ENCODE measurements around the gene UNC79.

UNC79 gene

DNA sequence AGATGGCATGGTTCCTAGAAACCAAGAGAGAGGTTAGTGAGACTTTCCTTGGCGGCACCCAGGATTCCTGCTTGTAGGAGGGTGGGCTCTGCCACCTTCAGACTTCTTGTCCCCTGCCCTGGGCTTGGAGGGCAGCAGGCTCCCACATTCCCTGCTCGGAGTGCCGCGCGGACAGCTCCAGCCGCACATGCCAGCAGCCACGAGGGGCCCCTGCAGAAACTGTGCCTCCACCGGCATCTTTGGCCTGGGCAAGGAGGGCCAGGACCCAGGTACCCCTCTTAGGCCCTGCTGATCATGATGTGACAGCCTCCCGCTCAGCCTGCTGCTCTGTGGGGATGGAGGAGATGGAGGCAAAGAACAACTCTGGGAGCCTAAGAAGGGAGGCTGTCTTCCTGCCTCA, 295.3 kb downstream of the UNC79 start:
- no peak overlapping the region for H3K9ac ChIP-seq (ENCODE audit: low read length in 2 of 2)
- H3K4me1 ChIP-seq (ENCODE audit: control insufficient read depth, insufficient read depth, low read length): peaks cover 4% of the 10 kb centered on the region
- no peaks in the 10 kb centered on the region for H3K9me3 ChIP-seq (ENCODE audit: control insufficient read depth in 2 of 2, low read length in 2 of 2)
- H3K36me3 ChIP-seq (ENCODE audit: control insufficient read depth in 2 of 2, insufficient read depth in 2 of 2, low read length in 2 of 2): peaks cover 26 to 30% of the 10 kb centered on the region in 2 donors
- H3K4me3 ChIP-seq (ENCODE audit: low read length in 2 of 2): no peak overlapping the region
- no peak overlapping the region for H3K27ac ChIP-seq (ENCODE audit: low read length)
- no peaks in the 10 kb centered on the region for H3K27me3 ChIP-seq (ENCODE audit: control insufficient read depth in 1 of 2, insufficient read depth in 2 of 2, low read length in 2 of 2)

DNA sequence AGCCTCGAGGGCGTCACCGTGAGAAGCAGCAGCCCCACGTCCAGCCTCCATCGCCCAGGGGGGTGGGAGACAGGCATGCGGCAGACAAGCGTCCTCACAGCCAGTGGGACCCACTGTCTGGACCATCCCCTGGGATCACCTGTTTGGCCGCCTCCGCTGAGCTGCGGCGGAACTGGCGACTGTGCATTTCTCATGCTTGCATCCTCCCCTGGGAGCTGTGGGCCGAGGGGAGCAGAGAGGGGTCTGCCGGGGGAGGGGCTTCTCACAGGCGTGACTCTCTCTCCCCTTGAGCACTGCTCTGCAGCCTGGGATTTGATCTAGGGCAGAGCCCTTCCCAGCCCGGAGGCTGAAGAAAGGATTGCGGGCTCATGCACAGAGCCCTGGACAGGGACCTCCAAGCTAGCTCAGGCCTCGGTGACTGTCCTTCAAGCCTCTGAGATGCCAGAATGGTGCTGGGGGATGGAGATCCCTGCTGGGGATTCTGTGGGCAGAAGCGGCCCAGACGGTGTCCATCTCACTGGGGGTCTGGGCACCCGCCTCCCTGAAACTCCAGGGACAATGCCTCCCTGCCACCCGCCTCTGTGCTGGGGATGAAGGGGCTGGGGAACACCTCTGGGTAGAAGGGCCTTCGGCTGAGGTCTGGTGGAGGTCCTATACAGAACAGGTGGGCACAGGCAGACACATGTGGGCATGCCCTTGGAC, 296.5 kb downstream of the UNC79 start:
- no peak overlapping the region for H3K9ac ChIP-seq (ENCODE audit: low read length in 2 of 2)
- no peak overlapping the region for H3K4me3 ChIP-seq (ENCODE audit: low read length in 2 of 2)
- peaks cover 7% of the 10 kb centered on the region for H3K4me1 ChIP-seq (ENCODE audit: control insufficient read depth, insufficient read depth, low read length)
- no peaks in the 10 kb centered on the region for H3K27me3 ChIP-seq (ENCODE audit: control insufficient read depth in 1 of 2, insufficient read depth in 2 of 2, low read length in 2 of 2)
- no peak overlapping the region for H3K27ac ChIP-seq (ENCODE audit: low read length)
- peaks cover 20 to 28% of the 10 kb centered on the region in 2 donors for H3K36me3 ChIP-seq (ENCODE audit: control insufficient read depth in 2 of 2, insufficient read depth in 2 of 2, low read length in 2 of 2)
- no peaks in the 10 kb centered on the region for H3K9me3 ChIP-seq (ENCODE audit: control insufficient read depth in 2 of 2, low read length in 2 of 2)

DNA sequence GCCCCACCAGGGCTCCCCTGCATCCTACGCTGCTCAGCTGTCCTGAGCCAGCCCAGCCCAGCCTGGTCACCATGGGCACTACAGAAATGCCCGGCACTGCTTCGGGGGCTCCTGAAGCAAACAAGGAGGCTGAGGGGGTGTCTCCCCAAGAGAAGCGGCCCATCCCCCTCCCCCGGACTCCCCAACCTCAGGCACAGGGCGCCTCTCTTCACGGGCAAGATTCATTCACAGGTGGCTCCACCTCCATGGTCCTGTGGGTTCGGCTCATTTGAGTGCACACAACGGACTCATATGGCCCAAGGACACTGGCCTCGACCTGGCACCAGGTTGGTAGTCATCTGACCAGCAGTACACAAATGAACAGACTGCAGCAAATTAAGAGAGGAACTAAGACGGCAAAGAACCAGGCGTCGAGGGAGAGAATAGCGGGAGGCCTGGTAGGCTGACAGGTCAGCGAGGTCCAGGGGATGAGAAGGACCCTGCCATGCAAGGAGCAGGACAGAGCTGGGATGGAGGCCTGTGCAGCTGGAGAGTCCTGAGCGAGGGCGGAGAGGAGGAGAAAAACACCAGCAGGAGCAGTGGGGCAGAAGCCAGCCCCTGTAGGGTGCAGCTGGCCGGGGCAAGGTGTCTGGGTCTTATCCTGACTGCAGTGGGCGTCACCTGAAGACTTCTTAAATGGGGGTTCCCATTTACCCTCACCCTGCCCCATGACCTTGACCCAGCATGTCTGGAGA, 297.3 kb downstream of the UNC79 start:
- Histone ChIP-seq H3K9ac (ENCODE audit: low read length in 2 of 2) (no peak overlapping the region), H3K36me3 (ENCODE audit: control insufficient read depth in 2 of 2, insufficient read depth in 2 of 2, low read length in 2 of 2) (peaks cover 15 to 27% of the 10 kb centered on the region in 2 donors), H3K4me1 (ENCODE audit: control insufficient read depth, insufficient read depth, low read length) (peaks cover 9% of the 10 kb centered on the region), H3K4me3 (ENCODE audit: low read length in 2 of 2) (no peak overlapping the region), H3K27ac (ENCODE audit: low read length) (no peak overlapping the region), H3K9me3 (ENCODE audit: control insufficient read depth in 2 of 2, low read length in 2 of 2) (no peaks in the 10 kb centered on the region), H3K27me3 (ENCODE audit: control insufficient read depth in 1 of 2, insufficient read depth in 2 of 2, low read length in 2 of 2) (no peaks in the 10 kb centered on the region)

DNA sequence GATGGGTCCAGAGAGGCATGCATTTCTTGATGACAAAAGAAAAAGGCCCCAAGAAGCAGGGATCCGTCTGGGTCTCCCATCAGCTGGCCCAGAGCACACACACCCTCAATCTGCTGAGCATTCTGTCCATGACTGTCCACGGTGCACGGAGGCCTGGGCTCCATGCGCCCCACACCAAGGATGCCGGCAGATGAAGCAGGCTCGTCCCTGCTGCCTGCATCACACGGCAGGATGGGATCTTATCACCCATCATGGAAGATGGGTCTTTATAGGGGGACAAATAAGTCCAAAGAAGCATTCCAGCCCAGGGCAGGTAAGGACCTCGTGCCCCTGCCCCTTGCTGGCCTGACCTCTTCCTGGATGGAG, 297.9 kb downstream of the UNC79 start:
- Histone ChIP-seq H3K36me3 (ENCODE audit: control insufficient read depth in 2 of 2, insufficient read depth in 2 of 2, low read length in 2 of 2) (peaks cover 12 to 27% of the 10 kb centered on the region in 2 donors), H3K9me3 (ENCODE audit: control insufficient read depth in 2 of 2, low read length in 2 of 2) (no peaks in the 10 kb centered on the region), H3K9ac (ENCODE audit: low read length in 2 of 2) (no peak overlapping the region), H3K4me1 (ENCODE audit: control insufficient read depth, insufficient read depth, low read length) (peaks cover 9% of the 10 kb centered on the region), H3K27ac (ENCODE audit: low read length) (no peak overlapping the region), H3K4me3 (ENCODE audit: low read length in 2 of 2) (no peak overlapping the region), H3K27me3 (ENCODE audit: control insufficient read depth in 1 of 2, insufficient read depth in 2 of 2, low read length in 2 of 2) (no peaks in the 10 kb centered on the region)

DNA sequence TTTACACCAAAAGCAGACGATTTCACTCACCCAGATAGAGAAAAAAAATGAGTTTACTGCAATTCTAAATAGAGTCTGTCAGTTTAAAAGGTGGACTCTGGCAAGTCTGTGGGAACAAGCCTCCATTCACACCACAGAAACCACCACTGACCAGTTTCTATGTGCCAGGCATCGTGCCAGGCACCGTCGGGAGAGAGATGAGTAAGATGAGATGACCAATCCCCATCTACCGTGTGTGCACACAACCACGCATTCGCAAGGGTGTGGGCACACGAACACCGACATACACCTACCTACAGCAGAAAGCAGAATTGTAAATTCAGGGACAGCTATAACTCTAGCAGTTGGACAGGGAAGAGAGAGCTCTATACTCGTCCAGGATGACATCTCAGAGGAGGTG, 299.3 kb downstream of the UNC79 start:
- H3K4me3 ChIP-seq (ENCODE audit: low read length in 2 of 2): no peak overlapping the region
- H3K4me1 ChIP-seq (ENCODE audit: control insufficient read depth, insufficient read depth, low read length): peaks cover 6% of the 10 kb centered on the region
- no peak overlapping the region for H3K27ac ChIP-seq (ENCODE audit: low read length)
- H3K9me3 ChIP-seq (ENCODE audit: control insufficient read depth in 2 of 2, low read length in 2 of 2): no peaks in the 10 kb centered on the region
- no peaks in the 10 kb centered on the region for H3K27me3 ChIP-seq (ENCODE audit: control insufficient read depth in 1 of 2, insufficient read depth in 2 of 2, low read length in 2 of 2)
- H3K36me3 ChIP-seq (ENCODE audit: control insufficient read depth in 2 of 2, insufficient read depth in 2 of 2, low read length in 2 of 2): peaks cover 10 to 27% of the 10 kb centered on the region in 2 donors
- H3K9ac ChIP-seq (ENCODE audit: low read length in 2 of 2): no peak overlapping the region

DNA sequence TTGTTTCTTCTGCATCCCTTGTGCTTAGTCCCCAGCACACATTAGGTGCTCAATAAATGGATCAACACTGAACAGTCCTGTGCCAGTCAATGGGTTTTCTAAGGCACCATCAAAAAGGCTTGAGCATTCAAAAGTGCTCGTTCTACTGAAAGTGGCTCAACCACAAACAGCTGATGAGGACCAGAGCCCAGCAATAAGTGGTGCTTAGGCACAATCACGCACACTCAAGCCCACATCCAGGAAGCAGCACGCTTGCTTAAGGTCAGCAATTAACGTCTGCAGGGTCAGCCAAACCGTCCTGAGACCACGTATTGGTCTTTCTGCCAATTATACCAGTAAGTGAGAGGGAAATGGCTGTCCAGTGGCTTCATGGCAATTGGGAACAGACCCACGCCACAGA, 301.0 kb downstream of the UNC79 start:
- Histone ChIP-seq H3K9ac (ENCODE audit: low read length in 2 of 2) (no peak overlapping the region), H3K27ac (ENCODE audit: low read length) (no peak overlapping the region)

DNA sequence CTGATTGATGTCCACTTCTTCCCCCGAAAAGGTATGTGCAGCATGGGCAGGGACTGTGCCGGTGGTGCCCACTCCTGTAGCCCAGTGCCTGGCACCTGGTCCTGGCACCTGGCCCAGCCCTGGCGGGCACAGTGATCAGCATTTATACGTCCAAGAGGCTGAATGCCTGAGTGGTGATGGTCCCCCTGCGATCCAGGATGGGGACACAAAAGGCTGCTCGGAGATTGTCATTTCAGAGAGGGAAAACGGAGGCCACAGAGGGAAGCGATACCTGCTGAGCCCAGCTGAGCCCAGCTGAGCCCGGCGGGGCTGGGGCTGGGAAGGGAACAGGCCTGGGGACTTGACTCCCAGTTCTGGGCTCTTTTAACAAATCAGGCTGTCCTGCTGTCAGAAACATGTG, 301.8 kb downstream of the UNC79 start:
- H3K4me1 ChIP-seq (ENCODE audit: control insufficient read depth, insufficient read depth, low read length): peaks cover 6% of the 10 kb centered on the region
- H3K4me3 ChIP-seq (ENCODE audit: low read length in 2 of 2): no peak overlapping the region
- H3K27ac ChIP-seq (ENCODE audit: low read length): no peak overlapping the region
- H3K36me3 ChIP-seq (ENCODE audit: control insufficient read depth in 2 of 2, insufficient read depth in 2 of 2, low read length in 2 of 2): peaks cover 14 to 30% of the 10 kb centered on the region in 2 donors
- no peaks in the 10 kb centered on the region for H3K9me3 ChIP-seq (ENCODE audit: control insufficient read depth in 2 of 2, low read length in 2 of 2)
- H3K27me3 ChIP-seq (ENCODE audit: control insufficient read depth in 1 of 2, insufficient read depth in 2 of 2, low read length in 2 of 2): no peaks in the 10 kb centered on the region
- no peak overlapping the region for H3K9ac ChIP-seq (ENCODE audit: low read length in 2 of 2)

More for the DNA sequence above, 301.0 kb downstream of the UNC79 start:
- Histone ChIP-seq H3K4me1 (ENCODE audit: control insufficient read depth, insufficient read depth, low read length) (peaks cover 6% of the 10 kb centered on the region), H3K4me3 (ENCODE audit: low read length in 2 of 2) (no peak overlapping the region), H3K9me3 (ENCODE audit: control insufficient read depth in 2 of 2, low read length in 2 of 2) (no peaks in the 10 kb centered on the region), H3K27me3 (ENCODE audit: control insufficient read depth in 1 of 2, insufficient read depth in 2 of 2, low read length in 2 of 2) (no peaks in the 10 kb centered on the region), H3K36me3 (ENCODE audit: control insufficient read depth in 2 of 2, insufficient read depth in 2 of 2, low read length in 2 of 2) (peaks cover 14 to 27% of the 10 kb centered on the region in 2 donors)

DNA sequence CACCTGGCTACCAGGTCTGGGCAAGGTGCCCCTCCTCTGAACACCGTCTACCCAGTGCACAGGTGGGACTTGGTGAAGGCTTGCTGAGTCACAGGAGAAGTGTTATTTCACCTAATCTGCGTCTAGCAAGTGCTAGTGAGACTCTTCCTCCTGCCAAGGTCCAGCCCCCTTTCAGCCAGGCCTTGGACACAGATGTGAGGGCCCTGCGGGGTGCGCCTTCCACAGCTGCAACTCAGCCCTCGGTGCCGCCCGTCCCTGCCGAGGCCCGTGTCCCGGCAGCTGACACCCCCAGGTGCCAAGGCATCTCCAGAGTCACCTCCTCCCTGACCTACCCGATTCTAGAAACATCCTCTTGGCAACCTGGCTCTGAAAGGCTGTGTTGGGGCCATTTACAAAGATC, 302.5 kb downstream of the UNC79 start:
- H3K27ac ChIP-seq (ENCODE audit: low read length): no peak overlapping the region
- peaks cover 16 to 29% of the 10 kb centered on the region in 2 donors for H3K36me3 ChIP-seq (ENCODE audit: control insufficient read depth in 2 of 2, insufficient read depth in 2 of 2, low read length in 2 of 2)
- H3K9me3 ChIP-seq (ENCODE audit: control insufficient read depth in 2 of 2, low read length in 2 of 2): no peaks in the 10 kb centered on the region
- H3K9ac ChIP-seq (ENCODE audit: low read length in 2 of 2): no peak overlapping the region
- H3K4me1 ChIP-seq (ENCODE audit: control insufficient read depth, insufficient read depth, low read length): peaks cover 6% of the 10 kb centered on the region
- H3K27me3 ChIP-seq (ENCODE audit: control insufficient read depth in 1 of 2, insufficient read depth in 2 of 2, low read length in 2 of 2): no peaks in the 10 kb centered on the region
- no peak overlapping the region for H3K4me3 ChIP-seq (ENCODE audit: low read length in 2 of 2)

DNA sequence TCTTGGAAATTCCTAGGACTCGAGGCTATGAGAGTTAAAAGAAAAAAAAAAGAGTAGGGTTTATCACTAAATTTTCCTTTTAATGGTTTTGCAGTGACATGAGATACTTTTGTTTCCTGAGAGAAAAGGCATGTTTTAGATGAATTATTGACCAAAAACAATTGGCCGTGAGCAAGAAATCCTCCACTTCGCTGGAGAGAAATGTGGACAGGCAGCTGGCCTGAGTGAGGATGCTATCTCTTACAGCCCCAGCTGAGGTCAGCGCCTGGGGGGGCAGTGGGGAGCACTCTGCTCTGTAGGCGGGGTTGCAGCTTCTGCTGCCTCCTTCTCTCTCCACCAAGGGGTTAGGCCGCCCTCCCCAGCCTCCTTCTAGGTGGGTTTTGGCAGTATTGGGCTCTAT, 302.9 kb downstream of the UNC79 start:
- Histone ChIP-seq H3K27ac (ENCODE audit: low read length) (no peak overlapping the region), H3K9ac (ENCODE audit: low read length in 2 of 2) (no peak overlapping the region)

DNA sequence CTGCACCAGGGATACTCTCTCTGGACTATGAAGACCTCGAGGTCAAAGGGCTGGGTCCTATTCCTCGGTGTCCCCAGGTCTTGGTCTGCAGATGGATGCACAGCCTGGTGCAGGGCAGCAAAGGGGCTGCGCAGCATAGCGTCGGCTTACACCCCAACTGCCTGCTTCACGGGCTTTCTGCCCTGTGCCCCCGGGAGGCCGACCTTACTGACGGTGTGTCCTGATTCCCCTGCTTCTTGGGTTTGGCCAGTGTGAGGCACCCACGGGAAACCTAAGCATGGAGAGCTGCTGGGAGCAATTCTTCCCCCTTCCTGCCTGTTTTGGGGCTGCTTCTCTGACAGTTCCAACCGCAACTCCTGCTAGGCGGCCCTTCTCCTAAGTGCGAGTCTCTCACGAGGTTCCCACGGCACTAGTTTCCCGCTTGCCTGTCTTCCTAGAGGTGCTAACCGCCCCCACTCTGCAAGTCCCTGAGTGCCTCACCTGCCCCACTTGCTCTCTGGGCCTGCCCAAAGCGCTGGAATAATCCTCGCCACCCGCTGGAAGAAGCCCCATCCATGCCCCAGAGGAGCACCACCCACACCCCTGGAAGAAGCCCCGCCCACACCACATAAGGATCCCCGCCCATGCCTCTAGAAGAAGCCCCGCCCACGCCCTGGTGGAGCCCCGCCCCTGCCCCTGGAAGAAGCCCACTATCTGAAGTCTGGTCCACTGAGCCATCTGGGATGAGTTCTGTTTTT, 303.5 kb downstream of the UNC79 start:
- Histone ChIP-seq H3K4me1 (ENCODE audit: control insufficient read depth, insufficient read depth, low read length) (peaks cover 6% of the 10 kb centered on the region), H3K27ac (ENCODE audit: low read length) (no peak overlapping the region), H3K9me3 (ENCODE audit: control insufficient read depth in 2 of 2, low read length in 2 of 2) (no peaks in the 10 kb centered on the region), H3K9ac (ENCODE audit: low read length in 2 of 2) (no peak overlapping the region), H3K27me3 (ENCODE audit: control insufficient read depth in 1 of 2, insufficient read depth in 2 of 2, low read length in 2 of 2) (no peaks in the 10 kb centered on the region), H3K36me3 (ENCODE audit: control insufficient read depth in 2 of 2, insufficient read depth in 2 of 2, low read length in 2 of 2) (peaks cover 9 to 27% of the 10 kb centered on the region in 2 donors), H3K4me3 (ENCODE audit: low read length in 2 of 2) (no peak overlapping the region)

More for the DNA sequence above, 302.9 kb downstream of the UNC79 start:
- Histone ChIP-seq H3K9me3 (ENCODE audit: control insufficient read depth in 2 of 2, low read length in 2 of 2) (no peaks in the 10 kb centered on the region), H3K4me1 (ENCODE audit: control insufficient read depth, insufficient read depth, low read length) (peaks cover 6% of the 10 kb centered on the region), H3K36me3 (ENCODE audit: control insufficient read depth in 2 of 2, insufficient read depth in 2 of 2, low read length in 2 of 2) (peaks cover 15 to 27% of the 10 kb centered on the region in 2 donors), H3K27me3 (ENCODE audit: control insufficient read depth in 1 of 2, insufficient read depth in 2 of 2, low read length in 2 of 2) (no peaks in the 10 kb centered on the region), H3K4me3 (ENCODE audit: low read length in 2 of 2) (no peak overlapping the region)

All from stomach smooth muscle (tissue), 2 donors.